HG03571 (cell line): ENCODE measurements around the gene SVIP.

ENCODE experiments used
- ATAC-seq: cut with Tn5 transposase; IDR thresholded peaks from one replicate; pipeline ENCODE4 v1.9.1; 2021; ENCODE audit not compliant: unreplicated experiment

The SVIP gene

DNA sequence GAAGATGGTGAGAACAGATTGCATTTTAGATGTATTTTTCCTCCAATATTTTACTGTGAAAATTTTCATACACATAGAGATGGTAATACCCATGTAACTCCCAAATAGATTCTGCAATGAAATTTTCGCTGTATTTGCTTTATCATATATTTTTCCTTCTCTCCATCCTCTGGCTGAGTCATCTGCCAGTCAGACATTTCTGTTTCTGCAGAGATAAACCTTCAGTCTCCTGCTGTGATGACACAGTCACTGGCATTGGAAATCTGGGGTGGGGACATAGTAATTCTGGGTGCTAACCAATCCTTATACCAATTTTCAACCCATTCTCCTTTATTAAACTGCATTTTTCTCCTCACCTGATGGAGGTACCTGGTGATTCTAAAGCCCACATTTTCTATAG lies 33.7 kb downstream of the SVIP start:
- no peak for ATAC-seq

DNA sequence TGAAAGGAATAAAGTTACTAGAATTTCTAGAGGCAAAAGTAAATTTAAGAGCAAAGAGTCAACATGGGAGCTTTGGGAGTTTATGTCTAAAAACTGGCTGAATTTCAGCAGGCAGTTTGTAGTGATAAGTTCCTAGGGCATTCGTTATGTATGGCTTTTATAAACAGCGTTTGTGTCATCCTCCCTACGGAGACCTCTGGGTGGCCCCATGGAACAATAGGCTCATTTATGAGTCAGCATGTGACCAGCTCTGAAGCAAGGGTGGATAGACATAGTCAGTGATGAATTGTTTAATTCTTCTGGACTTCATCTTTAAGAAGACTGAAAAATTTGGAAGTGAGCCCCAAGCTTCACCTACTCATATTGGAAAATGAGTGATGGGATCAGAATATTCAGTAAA lies 37.1 kb downstream of the SVIP start:
- ATAC-seq, result no peak

DNA sequence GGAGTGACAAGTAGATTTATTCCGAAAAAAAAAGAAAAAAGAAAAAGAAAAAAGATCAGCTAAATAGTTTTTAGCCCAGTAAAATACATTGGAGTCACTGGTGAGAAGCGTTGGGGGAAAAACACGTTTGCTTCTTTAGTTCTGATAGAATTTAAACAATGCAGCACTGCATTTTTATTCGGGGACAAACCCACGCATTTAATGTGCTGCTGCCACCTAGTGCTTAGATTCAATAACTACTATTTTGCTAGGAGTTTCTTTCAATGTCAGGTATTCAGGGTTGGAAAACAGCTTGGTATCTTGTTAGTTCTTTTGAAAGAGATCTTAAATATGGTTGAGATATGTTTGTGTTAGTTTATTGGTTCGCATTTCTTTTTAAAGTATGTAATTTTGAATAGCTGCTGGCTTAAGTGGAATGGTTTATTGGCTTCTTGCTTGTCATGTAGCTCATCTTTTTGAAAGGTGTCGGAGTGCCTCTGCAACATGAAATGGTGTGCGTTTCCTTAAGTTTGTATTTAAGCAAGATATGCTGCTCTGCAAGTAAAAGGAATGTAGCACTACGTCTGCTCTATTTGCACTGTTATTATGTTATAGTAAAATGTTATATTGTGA lies 41.9 kb downstream of the SVIP start:
- no peak for ATAC-seq

DNA sequence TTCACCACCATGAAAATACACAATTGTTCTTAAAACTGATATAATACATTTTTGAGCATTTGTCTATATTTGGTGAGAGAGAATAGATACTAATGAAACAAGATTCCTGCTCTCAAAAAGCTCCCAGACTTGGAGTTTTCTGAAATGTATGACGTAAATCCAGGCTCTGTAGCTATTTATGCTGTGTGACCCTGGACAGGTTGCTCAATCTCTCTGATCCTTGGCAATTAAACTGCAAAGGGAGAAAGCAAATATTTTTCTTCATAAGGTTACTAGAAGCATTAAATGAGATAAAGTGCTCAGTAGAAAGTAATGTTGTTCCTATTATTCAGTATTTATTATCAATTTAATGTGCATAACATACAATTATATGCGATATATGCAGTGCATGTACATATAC lies 42.5 kb downstream of the SVIP start:
- ATAC-seq, result no peak

DNA sequence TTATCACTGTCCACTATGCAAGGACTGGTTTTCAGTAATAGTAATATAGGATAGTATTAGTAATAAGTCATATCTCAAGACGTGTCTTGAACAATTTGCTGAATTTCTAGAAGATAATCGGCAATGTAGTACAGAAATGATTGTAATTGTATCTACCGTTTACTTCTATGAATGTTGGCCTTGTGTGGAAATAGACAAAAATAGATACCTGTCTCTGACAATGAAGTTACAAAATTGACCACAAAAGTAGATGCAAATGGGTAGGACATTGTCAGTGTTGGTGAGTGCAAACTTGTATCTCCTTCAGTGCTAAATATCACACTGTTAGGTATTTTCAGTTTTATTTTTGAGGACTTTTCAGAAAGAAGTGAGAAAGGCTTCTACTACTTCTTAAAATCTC lies 43.1 kb downstream of the SVIP start:
- ATAC-seq, result peak; percentile 72

DNA sequence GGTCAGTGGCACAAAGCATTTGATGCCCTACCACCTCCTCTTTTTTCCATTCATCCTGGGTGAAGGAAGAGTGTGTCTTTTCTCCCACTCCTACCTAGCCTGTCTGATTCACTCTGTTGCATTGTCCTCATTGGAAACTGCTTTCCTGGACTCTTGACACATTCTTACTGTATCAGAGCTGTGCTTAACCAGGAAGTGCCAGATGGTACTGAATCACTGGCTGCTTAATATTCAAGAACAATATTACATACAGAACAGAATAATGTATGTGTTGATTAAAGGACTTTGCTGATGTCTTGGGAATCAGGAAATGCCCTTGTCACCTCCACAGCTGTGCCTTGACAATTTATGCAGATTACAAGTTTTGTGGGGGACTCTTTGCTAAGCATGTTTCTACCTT lies 44.4 kb downstream of the SVIP start:
- no peak for ATAC-seq

DNA sequence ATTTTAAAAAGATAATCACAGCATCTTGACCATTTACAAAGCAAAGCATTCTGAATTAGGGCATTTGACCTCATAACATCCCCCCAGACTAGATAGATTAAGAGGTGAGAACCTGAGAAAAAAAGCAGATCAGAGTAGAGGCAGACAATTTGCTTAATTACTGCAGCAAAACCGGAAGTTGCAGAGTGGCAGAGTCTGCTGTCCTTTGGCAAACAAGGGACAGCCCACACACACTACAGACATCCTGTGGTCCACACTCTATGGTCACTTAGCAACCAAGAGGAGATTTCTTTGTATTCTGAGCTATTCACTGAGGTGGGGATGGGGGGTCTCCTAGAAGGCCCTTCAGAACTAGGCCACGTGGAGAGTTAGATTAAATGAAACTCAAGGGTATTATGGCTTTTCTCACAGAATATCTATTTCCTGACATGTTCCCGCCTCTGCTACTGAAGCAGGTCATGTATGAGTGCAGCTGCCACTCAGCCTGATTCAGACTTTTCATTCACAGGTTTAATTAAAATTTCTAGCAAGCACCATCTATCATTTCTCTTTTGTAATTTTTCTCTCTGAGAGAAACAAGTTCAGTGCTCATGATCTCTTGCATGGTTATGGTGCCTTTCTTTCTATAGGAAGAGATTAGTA lies 48.5 kb downstream of the SVIP start:
- ATAC-seq, result peak; percentile 86

DNA sequence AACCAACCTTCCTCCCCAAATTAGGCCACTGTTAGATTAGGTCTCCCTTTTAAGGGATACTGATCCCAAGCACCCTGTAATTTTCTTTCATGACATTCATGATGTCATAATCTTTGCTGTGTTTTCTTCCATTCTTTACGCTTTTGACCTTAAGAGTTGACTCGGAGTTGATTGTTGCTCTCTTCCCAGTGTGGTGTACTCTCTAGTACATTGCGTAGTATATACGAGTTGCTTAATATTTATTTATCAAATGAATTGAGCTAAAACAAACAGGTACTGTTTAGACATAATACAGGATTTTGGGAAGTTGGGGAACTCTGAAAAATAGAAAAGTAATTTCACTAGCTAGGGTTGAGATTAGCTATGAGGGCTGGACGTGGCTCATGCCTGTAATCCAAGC lies 49.8 kb downstream of the SVIP start:
- no peak for ATAC-seq

DNA sequence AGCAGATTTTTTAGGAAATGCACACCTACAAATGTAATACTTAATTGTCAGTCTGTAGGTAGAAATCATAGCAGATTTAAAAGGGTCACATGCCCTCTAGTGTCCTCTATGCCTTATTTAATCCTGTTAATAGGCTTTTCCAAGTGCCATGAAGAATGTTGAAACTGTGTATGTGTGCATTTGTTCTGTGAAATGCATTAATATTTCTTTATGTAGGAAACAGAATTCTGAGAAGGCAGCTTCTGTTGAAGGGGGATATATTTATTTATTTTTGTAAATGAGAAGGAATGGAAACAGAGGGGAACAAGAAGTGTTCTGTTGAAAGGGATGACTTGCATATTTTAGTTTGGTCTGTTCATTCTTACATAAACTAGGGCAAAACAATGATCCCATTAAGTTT lies 51.0 kb downstream of the SVIP start:
- ATAC-seq, result no peak

DNA sequence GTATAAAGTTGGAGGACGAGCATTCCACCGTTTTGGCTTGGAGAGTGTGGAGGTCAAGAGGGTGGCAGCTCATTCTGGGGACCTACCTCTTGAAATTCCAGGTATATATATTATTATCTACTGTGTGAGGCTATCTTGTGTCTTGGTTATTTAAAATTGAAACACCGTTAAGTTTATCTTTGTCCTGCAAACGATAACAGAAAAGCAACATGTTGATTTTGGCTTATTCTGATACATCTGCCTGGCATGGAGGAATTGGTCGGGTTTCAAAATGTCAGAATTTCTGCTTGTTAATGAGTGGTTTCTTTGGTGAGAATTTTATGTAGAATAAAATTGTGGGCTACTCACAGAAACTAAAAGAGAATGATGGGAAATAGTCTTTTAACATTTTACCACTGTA lies 54.4 kb downstream of the SVIP start:
- no peak for ATAC-seq

DNA sequence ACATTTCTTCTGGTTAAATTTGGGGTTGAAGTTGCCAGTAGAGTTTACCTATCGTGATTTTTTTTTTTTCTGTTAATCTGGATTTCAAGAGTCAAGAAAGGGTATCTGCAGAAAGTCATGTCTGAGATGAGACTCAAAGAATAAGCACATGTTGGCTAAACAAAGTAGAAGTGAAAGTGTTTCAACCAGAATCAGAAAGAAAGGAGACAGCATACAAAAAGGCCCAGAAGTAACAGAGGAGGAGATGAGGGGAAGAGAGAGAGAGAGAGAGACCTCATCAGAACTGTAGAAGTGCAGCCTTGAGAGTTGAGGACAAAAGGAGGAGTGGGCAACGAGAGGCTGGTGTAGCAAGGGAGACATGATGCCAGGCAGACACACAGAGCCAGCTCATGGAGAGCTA lies 54.9 kb downstream of the SVIP start:
- ATAC-seq, result peak; percentile 44

DNA sequence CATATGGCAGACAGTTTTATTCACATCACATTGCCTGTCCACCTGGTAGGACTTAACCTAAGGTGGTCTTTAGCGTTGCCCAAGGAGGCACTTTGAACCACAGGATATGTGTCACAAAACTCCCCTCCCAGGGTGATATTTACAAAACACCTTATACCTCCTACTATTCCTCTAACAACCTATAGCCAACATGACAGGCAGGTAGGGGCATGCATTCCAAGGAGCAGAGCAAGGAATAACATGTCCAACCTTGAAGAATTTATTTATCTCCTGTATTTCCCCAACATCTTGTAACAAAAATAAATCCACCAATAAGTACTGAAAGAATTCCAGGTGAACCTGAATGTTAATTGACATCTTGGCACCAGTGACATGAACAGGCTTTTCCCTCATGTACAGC lies 60.5 kb downstream of the SVIP start:
- no peak for ATAC-seq
